ENCODE results near the gene LRBA.

DNA sequence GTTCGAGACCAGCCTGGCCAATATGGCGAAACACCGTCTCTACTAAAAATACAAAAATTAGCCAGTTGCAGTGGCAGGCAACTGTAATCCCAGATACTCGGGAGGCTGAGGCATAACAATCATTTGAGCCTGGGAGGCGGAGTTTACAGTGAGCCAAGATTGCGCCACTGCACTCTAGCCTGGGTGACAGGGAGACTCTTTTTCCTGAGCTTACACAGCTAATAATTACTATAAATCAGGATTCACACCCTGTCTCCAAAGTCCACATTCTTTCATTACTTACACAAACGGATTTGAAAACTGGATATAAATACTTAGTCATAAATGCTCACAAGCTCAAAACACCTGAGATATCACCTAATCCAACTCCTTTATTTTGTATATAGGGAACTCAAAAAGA is 151.6 kb downstream of the LRBA start:
- TF ChIP-seq EZH2phosphoT487 (IDR thresholded peaks at IDR 0.05; ENCODE audit: borderline replicate concordance, low read length), result no peak
- TF ChIP-seq, protein P1, sequence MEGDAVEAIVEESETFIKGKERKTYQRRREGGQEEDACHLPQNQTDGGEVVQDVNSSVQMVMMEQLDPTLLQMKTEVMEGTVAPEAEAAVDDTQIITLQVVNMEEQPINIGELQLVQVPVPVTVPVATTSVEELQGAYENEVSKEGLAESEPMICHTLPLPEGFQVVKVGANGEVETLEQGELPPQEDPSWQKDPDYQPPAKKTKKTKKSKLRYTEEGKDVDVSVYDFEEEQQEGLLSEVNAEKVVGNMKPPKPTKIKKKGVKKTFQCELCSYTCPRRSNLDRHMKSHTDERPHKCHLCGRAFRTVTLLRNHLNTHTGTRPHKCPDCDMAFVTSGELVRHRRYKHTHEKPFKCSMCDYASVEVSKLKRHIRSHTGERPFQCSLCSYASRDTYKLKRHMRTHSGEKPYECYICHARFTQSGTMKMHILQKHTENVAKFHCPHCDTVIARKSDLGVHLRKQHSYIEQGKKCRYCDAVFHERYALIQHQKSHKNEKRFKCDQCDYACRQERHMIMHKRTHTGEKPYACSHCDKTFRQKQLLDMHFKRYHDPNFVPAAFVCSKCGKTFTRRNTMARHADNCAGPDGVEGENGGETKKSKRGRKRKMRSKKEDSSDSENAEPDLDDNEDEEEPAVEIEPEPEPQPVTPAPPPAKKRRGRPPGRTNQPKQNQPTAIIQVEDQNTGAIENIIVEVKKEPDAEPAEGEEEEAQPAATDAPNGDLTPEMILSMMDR (IDR thresholded peaks at IDR 0.05; ENCODE audit: low read depth, low read length, poor library complexity, severe bottlenecking), result no peak
